ENCODE data around the gene RERE. TPM values are rescaled to one million over a fixed set of nuclear protein-coding genes. Genes with fewer than 3 reads are reported as not detected.

RERE gene
- total RNA-seq, 1 donor from 2014 or later, result 80.3 TPM

- Histone ChIP-seq H3K27me3 (no peaks in the 10 kb centered on the region), H3K36me3 (peaks cover 0 to 4% of the 10 kb centered on the region in 2 donors), H3K27ac (no peak overlapping the region), H3K4me1 (peaks cover 19% of the 10 kb centered on the region), H3K4me3 (no peak overlapping the region), H3K9me3 (no peaks in the 10 kb centered on the region)
- DNase-seq (ENCODE audit: extremely low spot score in 2 of 2), result no peak
- TF ChIP-seq POLR2AphosphoS5 (IDR thresholded peaks at IDR 0.05; ENCODE audit: insufficient read depth in 1 of 2, low read depth in 1 of 2) (no peak), POLR2A (IDR thresholded peaks at IDR 0.05) (no peak), CTCF (IDR thresholded peaks at IDR 0.05) (no peak)
- intact Hi-C loops (cut with DNase I), result no loop called here
These were observed 164.9 kb downstream of the RERE start for GRCh38 chr1:8652467-8653046.

- Histone ChIP-seq H3K27me3 (no peaks in the 10 kb centered on the region), H3K9me3 (no peaks in the 10 kb centered on the region), H3K4me3 (no peak overlapping the region), H3K27ac (no peak overlapping the region), H3K36me3 (peaks cover 0 to 4% of the 10 kb centered on the region in 2 donors), H3K4me1 (peaks cover 19% of the 10 kb centered on the region)
- intact Hi-C loops (cut with DNase I), result no loop called here
- TF ChIP-seq POLR2AphosphoS5 (IDR thresholded peaks at IDR 0.05; ENCODE audit: insufficient read depth in 1 of 2, low read depth in 1 of 2), result no peak
- no peak for DNase-seq (ENCODE audit: extremely low spot score in 2 of 2)
These were observed 165.5 kb downstream of the RERE start for GRCh38 chr1:8651962-8652361.

GRCh38 chr1:8651236-8651890, 166.1 kb downstream of the RERE start:
- intact Hi-C loops (cut with DNase I), result no loop called here
- H3K4me3 ChIP-seq, result no peak overlapping the region

GRCh38 chr1:8649875-8650274, 167.6 kb downstream of the RERE start:
- H3K9me3 ChIP-seq, result no peaks in the 10 kb centered on the region
- intact Hi-C loops (cut with DNase I), result no loop called here
- no peaks in the 10 kb centered on the region for H3K36me3 ChIP-seq
- H3K4me1 ChIP-seq, result peaks cover 19% of the 10 kb centered on the region
- no peaks in the 10 kb centered on the region for H3K27me3 ChIP-seq
- H3K4me3 ChIP-seq, result no peak overlapping the region
- DNase-seq (ENCODE audit: extremely low spot score in 2 of 2), result no peak
- H3K27ac ChIP-seq, result no peak overlapping the region
- no peak for TF ChIP-seq POLR2AphosphoS5 (IDR thresholded peaks at IDR 0.05; ENCODE audit: insufficient read depth in 1 of 2, low read depth in 1 of 2)
- TF ChIP-seq CTCF (IDR thresholded peaks at IDR 0.05), result no peak
- TF ChIP-seq POLR2A (IDR thresholded peaks at IDR 0.05), result no peak

More at GRCh38 chr1:8651236-8651890, 166.1 kb downstream of the RERE start:
- Histone ChIP-seq H3K4me1 (peaks cover 19% of the 10 kb centered on the region), H3K27ac (no peak overlapping the region), H3K36me3 (peaks cover 0 to 4% of the 10 kb centered on the region in 2 donors), H3K9me3 (no peaks in the 10 kb centered on the region), H3K27me3 (no peaks in the 10 kb centered on the region)
- no peak for DNase-seq (ENCODE audit: extremely low spot score in 2 of 2)
- TF ChIP-seq POLR2A (IDR thresholded peaks at IDR 0.05), result no peak

GRCh38 chr1:8649027-8649426, 168.4 kb downstream of the RERE start:
- no peaks in the 10 kb centered on the region for H3K27me3 ChIP-seq
- no peak for TF ChIP-seq CTCF (IDR thresholded peaks at IDR 0.05)
- TF ChIP-seq POLR2AphosphoS5 (IDR thresholded peaks at IDR 0.05; ENCODE audit: insufficient read depth in 1 of 2, low read depth in 1 of 2), result no peak
- no peak for TF ChIP-seq POLR2A (IDR thresholded peaks at IDR 0.05)
- intact Hi-C loops (cut with DNase I), result no loop called here
- H3K36me3 ChIP-seq, result no peaks in the 10 kb centered on the region
- H3K4me3 ChIP-seq, result no peak overlapping the region
- DNase-seq (ENCODE audit: extremely low spot score in 2 of 2), result no peak
- no peak overlapping the region for H3K27ac ChIP-seq
- no peaks in the 10 kb centered on the region for H3K9me3 ChIP-seq
- peaks cover 19% of the 10 kb centered on the region for H3K4me1 ChIP-seq

GRCh38 chr1:8646996-8647395, 170.4 kb downstream of the RERE start:
- TF ChIP-seq POLR2A (IDR thresholded peaks at IDR 0.05), result no peak
- no peak for TF ChIP-seq CTCF (IDR thresholded peaks at IDR 0.05)
- no peak for TF ChIP-seq POLR2AphosphoS5 (IDR thresholded peaks at IDR 0.05; ENCODE audit: insufficient read depth in 1 of 2, low read depth in 1 of 2)
- intact Hi-C loops (cut with DNase I), result no loop called here
- H3K4me3 ChIP-seq, result no peak overlapping the region
- no peaks in the 10 kb centered on the region for H3K36me3 ChIP-seq
- H3K27ac ChIP-seq, result no peak overlapping the region
- DNase-seq (ENCODE audit: extremely low spot score in 2 of 2), result no peak
- peaks cover 7% of the 10 kb centered on the region for H3K4me1 ChIP-seq
- H3K27me3 ChIP-seq, result no peaks in the 10 kb centered on the region
- H3K9me3 ChIP-seq, result no peaks in the 10 kb centered on the region
